Vagina (tissue), 2 donors: ENCODE results near the gene RASGRF2. TPM values are rescaled to one million over a fixed set of nuclear protein-coding genes. Genes with fewer than 3 reads are reported as not detected.

Source experiments
- DNase-seq, 2 donors: peaks; one replicate each; pipeline ENCODE4 v3.0.0-alpha.2; 2017; ENCODE audit errors: extremely low spot score in 2 of 2
- H3K27ac ChIP-seq: fragments of 200-600 bp; sonication (generic); one replicate; pipeline ENCODE4 v1.5.1; 2019
- H3K27me3 ChIP-seq: fragments of 200-600 bp; sonication (generic); one replicate; pipeline ENCODE4 v1.5.1; 2019
- H3K36me3 ChIP-seq, 2 donors: fragments of 200-600 bp; sonication (generic); one replicate each; pipeline ENCODE4 v1.5.1; 2017 to 2019
- H3K4me1 ChIP-seq: fragments of 200-600 bp; sonication (generic); one replicate; pipeline ENCODE4 v1.5.1; 2019
- H3K4me3 ChIP-seq, 2 donors: fragments of 200-600 bp; sonication (generic); 1 replicate in 1 of 2; 2 replicates in 1 of 2; pipeline ENCODE4 v1.5.1; 2016 to 2019
- H3K9me3 ChIP-seq: fragments of 200-600 bp; sonication (generic); one replicate; pipeline ENCODE4 v1.5.1; 2019
- POLR2A ChIP-seq, 2 donors: fragments of 450-650 bp; IDR thresholded peaks; one replicate each; pipeline ENCODE4 v1.6.1; 2017; ENCODE audit warnings: antibody characterized with exemption in 2 of 2, mild to moderate bottlenecking in 2 of 2, moderate library complexity in 2 of 2
- POLR2AphosphoS5 ChIP-seq, 2 donors: sonication (generic); formaldehyde crosslinking; IDR thresholded peaks; one replicate each; pipeline ENCODE4 v1.9.0; 2017; ENCODE audit warnings: antibody characterized with exemption in 2 of 2, mild to moderate bottlenecking in 2 of 2, low read depth in 1 of 2; ENCODE audit not compliant: insufficient read depth in 1 of 2
- intact Hi-C: fragments of 100-400 bp; cut with DNase I; formaldehyde crosslinking; loops from one replicate; pipeline ENCODE4 v1.15.1; 2023
- total RNA-seq: library from RNA; depleted of rRNA; stranded (reverse); fragments of >200 nt; gene quantifications from one replicate; pipeline ENCODE4 v1.2.3, GENCODE V29; 2016
- TF ChIP-seq, protein P1 (sequence below), 3 experiments: fragments of 450-650 bp in 2 of 3; fragments of 200-600 bp in 1 of 3; sonication (generic) in 1 of 3; IDR thresholded peaks; one replicate each; pipeline ENCODE4 v1.5.1; 2017 to 2019; ENCODE audit warnings: antibody characterized with exemption in 3 of 3, mild to moderate bottlenecking in 2 of 3, moderate library complexity in 2 of 3

The RASGRF2 gene
- total RNA-seq, 1 donor from 2014 or later = 8.8 TPM

DNA sequence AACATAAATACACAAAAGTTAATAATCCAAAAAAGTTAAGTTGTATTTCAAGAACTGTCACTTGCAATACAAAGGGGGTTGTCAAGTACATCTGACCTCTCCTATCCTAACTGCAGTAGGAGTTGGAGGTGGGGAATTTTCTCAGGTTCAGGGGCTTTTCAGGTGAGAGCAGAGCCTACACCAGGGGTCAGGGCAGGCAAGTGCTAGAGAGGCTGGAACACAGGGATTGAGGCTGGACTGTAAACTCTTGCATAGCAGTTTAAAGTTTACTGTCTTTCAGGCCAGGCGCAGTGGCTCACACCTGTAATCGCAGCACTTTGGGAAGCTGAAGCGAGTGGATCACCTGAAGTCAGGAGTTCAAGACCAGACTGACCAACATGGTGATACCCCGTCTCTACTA, 25.4 kb upstream of the RASGRF2 start:
- intact Hi-C loops = no loop called here
- no peak for DNase-seq

DNA sequence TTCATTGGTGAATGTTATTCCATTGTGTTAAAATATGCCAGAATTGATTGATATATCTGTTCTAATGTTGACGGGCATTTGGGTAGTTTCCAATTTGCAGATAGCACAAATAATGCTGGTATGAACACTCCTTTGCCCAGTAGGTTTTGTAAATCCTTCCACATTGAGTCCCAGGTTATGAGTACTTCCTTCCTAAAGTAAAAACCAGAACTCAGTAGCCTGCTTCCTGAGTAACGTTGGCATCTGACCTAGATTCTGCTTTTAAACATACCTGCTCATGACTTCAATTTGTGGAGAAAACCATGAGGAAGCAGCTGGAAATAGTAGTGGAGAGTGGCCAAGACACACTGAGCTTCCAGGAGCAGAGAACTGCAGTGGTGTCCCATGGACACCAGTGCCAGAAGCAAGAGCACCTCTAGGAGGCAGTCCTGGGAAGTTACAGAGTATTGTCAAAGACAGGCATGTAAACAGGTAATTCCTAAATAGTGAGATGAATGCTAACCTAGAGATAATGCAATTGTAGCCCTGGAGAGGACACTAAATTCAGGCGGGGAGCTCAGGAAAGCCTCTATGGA, 24.3 kb upstream of the RASGRF2 start:
- no peaks in the 10 kb centered on the region for H3K27me3 ChIP-seq
- TF ChIP-seq, protein P1, sequence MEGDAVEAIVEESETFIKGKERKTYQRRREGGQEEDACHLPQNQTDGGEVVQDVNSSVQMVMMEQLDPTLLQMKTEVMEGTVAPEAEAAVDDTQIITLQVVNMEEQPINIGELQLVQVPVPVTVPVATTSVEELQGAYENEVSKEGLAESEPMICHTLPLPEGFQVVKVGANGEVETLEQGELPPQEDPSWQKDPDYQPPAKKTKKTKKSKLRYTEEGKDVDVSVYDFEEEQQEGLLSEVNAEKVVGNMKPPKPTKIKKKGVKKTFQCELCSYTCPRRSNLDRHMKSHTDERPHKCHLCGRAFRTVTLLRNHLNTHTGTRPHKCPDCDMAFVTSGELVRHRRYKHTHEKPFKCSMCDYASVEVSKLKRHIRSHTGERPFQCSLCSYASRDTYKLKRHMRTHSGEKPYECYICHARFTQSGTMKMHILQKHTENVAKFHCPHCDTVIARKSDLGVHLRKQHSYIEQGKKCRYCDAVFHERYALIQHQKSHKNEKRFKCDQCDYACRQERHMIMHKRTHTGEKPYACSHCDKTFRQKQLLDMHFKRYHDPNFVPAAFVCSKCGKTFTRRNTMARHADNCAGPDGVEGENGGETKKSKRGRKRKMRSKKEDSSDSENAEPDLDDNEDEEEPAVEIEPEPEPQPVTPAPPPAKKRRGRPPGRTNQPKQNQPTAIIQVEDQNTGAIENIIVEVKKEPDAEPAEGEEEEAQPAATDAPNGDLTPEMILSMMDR (IDR thresholded peaks at IDR 0.05) = no peak
- no peak for TF ChIP-seq POLR2AphosphoS5 (IDR thresholded peaks at IDR 0.05; ENCODE audit: insufficient read depth in 1 of 2, low read depth in 1 of 2)
- no peak for TF ChIP-seq POLR2A (IDR thresholded peaks at IDR 0.05)
- H3K27ac ChIP-seq = no peak overlapping the region
- no peaks in the 10 kb centered on the region for H3K4me1 ChIP-seq
- no peaks in the 10 kb centered on the region for H3K9me3 ChIP-seq
- no peak overlapping the region for H3K4me3 ChIP-seq
- no peak for DNase-seq
- intact Hi-C loops = no loop called here
- no peaks in the 10 kb centered on the region for H3K36me3 ChIP-seq

More for the DNA sequence above, 25.4 kb upstream of the RASGRF2 start:
- TF ChIP-seq, protein P1 (IDR thresholded peaks at IDR 0.05) = no peak
- no peak for TF ChIP-seq POLR2A (IDR thresholded peaks at IDR 0.05)
- TF ChIP-seq POLR2AphosphoS5 (IDR thresholded peaks at IDR 0.05; ENCODE audit: insufficient read depth in 1 of 2, low read depth in 1 of 2) = no peak
- no peaks in the 10 kb centered on the region for H3K9me3 ChIP-seq
- no peaks in the 10 kb centered on the region for H3K4me1 ChIP-seq
- H3K27ac ChIP-seq = no peak overlapping the region
- H3K4me3 ChIP-seq = no peak overlapping the region
- H3K36me3 ChIP-seq = no peaks in the 10 kb centered on the region
- H3K27me3 ChIP-seq = no peaks in the 10 kb centered on the region

DNA sequence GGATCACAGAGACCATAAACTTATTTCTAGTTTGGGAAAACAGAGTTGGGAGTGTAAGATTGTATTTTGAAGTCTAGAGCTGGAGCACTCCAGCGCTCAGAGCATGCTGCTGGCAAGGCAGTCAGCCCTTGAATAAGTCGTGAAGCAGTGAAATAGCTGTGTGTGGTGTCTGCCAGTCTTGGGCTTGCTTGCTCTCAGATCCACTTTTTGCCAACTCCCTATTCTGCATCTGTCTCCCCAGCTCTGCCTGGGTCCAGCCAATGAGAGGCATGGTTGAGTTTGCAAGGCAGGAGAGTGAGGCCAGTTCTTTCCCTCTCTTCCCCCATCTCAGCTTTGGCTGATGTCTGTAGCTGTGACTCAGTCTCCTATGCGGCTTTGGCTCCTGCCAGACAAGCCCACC, 23.3 kb upstream of the RASGRF2 start:
- Histone ChIP-seq H3K4me1 (no peaks in the 10 kb centered on the region), H3K4me3 (no peak overlapping the region), H3K27me3 (no peaks in the 10 kb centered on the region), H3K36me3 (no peaks in the 10 kb centered on the region), H3K27ac (no peak overlapping the region), H3K9me3 (no peaks in the 10 kb centered on the region)
- intact Hi-C loops = no loop called here
- no peak for DNase-seq
- no peak for TF ChIP-seq POLR2AphosphoS5 (IDR thresholded peaks at IDR 0.05; ENCODE audit: insufficient read depth in 1 of 2, low read depth in 1 of 2)
- TF ChIP-seq POLR2A (IDR thresholded peaks at IDR 0.05) = no peak
- TF ChIP-seq, protein P1 (IDR thresholded peaks at IDR 0.05) = no peak

DNA sequence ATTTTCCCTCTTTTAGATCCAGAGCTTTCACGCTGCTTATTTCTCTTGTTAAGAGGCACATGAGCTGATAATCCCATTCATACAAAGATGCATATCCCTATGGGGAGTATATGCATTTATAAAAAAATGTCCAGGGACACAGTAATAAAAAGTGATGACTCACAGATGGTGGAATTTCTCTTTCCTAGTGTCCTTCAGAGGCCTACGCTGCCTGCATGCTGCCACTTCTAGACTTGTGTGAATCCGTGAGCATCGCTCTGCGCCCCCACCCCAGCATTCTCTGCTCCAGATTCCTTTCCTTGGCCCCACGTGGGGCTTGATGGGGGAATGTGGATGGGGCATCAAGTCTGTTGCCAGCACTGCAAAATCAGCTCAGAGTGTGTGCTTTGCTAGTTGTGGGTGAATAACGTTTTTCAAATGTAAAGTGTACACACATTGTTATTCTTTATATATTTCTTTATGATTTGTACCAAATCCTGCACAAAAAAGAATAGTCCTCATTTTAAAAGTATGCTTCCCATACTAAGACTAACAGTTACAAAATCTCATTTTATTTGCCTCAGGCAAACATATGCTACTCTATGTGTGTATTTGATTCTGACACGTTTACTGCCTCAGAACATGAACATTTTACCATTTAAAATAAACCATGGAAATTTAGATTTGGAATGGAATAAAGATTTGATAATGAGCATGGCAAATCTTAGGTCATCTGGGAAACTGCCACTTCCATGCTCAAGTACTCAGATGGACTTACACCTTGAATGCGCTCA, 22.4 kb upstream of the RASGRF2 start:
- intact Hi-C loops = no loop called here
- Histone ChIP-seq H3K4me3 (no peak overlapping the region), H3K9me3 (no peaks in the 10 kb centered on the region), H3K27ac (no peak overlapping the region), H3K27me3 (no peaks in the 10 kb centered on the region), H3K36me3 (no peaks in the 10 kb centered on the region), H3K4me1 (no peaks in the 10 kb centered on the region)
- TF ChIP-seq, protein P1 (IDR thresholded peaks at IDR 0.05) = no peak
- TF ChIP-seq POLR2A (IDR thresholded peaks at IDR 0.05) (no peak), POLR2AphosphoS5 (IDR thresholded peaks at IDR 0.05; ENCODE audit: insufficient read depth in 1 of 2, low read depth in 1 of 2) (no peak)
- no peak for DNase-seq

DNA sequence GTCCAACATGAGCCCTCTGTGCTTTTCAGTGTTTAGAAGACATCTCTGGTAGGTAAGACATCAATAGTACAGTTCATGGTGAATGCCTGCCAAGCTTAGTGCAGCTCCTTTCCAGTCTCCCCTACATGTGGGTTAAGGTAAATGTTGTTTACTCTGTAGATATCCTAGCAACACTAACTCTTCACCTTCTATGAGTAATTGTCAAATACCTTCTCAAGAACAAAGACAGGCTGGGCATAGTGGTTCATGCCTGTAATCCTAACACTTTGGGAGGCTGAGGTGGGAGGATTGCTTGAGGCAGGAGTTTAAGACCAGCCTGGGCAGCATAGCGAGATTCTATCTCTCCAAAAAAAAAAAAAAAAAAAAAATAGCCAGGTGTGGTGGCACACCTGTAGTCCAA, 18.7 kb upstream of the RASGRF2 start:
- Histone ChIP-seq H3K9me3 (no peaks in the 10 kb centered on the region), H3K36me3 (no peaks in the 10 kb centered on the region)
- DNase-seq = no peak

More for the DNA sequence above, 18.7 kb upstream of the RASGRF2 start:
- Histone ChIP-seq H3K27me3 (no peaks in the 10 kb centered on the region), H3K4me1 (no peaks in the 10 kb centered on the region), H3K27ac (no peak overlapping the region), H3K4me3 (no peak overlapping the region)
- intact Hi-C loops = no loop called here
- no peak for TF ChIP-seq POLR2A (IDR thresholded peaks at IDR 0.05)
- TF ChIP-seq, protein P1 (IDR thresholded peaks at IDR 0.05) = no peak
- no peak for TF ChIP-seq POLR2AphosphoS5 (IDR thresholded peaks at IDR 0.05; ENCODE audit: insufficient read depth in 1 of 2, low read depth in 1 of 2)
